ENCODE data around the gene CDK5RAP2. TPM values are rescaled to one million over a fixed set of nuclear protein-coding genes. Genes with fewer than 3 reads are reported as not detected.

Gene CDK5RAP2
- total RNA-seq, 1 experiment from 2014 or later: 50.0 TPM

DNA sequence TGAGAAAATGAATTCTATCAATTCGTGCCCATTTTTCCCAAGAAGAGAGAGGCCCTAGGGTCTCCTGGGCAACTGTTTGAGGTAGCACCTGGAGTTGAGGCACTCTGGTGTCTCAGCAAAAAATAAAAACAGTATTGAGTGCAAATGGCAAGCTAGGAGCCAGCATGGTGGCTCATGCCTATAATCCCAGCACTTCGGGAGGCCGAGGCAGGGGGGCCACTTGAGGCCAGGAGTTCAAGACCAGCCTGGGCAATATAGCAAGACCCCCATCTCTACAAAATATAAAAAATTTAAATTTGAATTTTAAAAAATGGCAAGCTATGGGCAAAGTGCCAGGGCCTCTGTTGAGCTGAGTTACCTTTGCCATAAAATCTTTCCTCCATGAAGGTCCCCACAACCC is 136.0 kb downstream of the CDK5RAP2 start:
- H3K4me3 Mint-ChIP-seq (ENCODE audit: unreplicated experiment): no peak overlapping the region
- H3K4me1 Mint-ChIP-seq (ENCODE audit: insufficient read depth, unreplicated experiment): peaks cover 6% of the 10 kb centered on the region
- TF ChIP-seq, protein P1, sequence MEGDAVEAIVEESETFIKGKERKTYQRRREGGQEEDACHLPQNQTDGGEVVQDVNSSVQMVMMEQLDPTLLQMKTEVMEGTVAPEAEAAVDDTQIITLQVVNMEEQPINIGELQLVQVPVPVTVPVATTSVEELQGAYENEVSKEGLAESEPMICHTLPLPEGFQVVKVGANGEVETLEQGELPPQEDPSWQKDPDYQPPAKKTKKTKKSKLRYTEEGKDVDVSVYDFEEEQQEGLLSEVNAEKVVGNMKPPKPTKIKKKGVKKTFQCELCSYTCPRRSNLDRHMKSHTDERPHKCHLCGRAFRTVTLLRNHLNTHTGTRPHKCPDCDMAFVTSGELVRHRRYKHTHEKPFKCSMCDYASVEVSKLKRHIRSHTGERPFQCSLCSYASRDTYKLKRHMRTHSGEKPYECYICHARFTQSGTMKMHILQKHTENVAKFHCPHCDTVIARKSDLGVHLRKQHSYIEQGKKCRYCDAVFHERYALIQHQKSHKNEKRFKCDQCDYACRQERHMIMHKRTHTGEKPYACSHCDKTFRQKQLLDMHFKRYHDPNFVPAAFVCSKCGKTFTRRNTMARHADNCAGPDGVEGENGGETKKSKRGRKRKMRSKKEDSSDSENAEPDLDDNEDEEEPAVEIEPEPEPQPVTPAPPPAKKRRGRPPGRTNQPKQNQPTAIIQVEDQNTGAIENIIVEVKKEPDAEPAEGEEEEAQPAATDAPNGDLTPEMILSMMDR (IDR thresholded peaks at IDR 0.05; ENCODE audit: unreplicated experiment): no peak
- H3K27ac Mint-ChIP-seq (ENCODE audit: low read depth, unreplicated experiment): no peak overlapping the region
- POLR2A ChIA-PET: interaction anchor here (0.6 to 0.8 kb wide), 2 partner anchors 11 to 14 kb away, joined by 3 read pairs; no protein-coding TSS in a partner anchor
- CTCF ChIA-PET: no interaction called here
- no peaks in the 10 kb centered on the region for H3K9me3 Mint-ChIP-seq (ENCODE audit: unreplicated experiment)
- peaks cover 37% of the 10 kb centered on the region for H3K36me3 Mint-ChIP-seq (ENCODE audit: insufficient read depth, unreplicated experiment)
- H3K27me3 Mint-ChIP-seq (ENCODE audit: insufficient read depth, unreplicated experiment): no peaks in the 10 kb centered on the region
- intact Hi-C loops (cut with micrococcal nuclease): no loop called here
- DNase-seq (ENCODE audit: unreplicated experiment): no peak
- BruUV-seq (replicated peaks): no TSS peak

DNA sequence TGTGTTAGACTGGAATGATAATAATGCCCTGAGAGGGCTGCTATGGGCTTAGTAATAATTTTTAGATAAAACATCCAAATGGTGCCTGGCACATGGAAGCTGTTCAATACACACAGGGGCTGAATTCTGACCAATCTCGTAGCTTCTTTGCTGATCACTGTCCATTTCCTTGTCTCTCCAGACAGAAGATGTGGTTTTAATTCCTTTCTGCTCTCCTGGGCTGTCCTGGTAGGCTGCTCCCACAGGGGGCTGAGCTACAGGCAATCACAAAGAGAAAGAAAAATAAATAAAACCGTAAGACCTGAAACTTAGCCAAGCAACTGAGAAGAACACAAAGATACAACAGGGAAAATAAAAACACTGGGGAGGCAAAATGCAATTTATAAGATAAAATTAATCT is 136.5 kb downstream of the CDK5RAP2 start:
- POLR2A ChIA-PET: interaction anchor here (0.8 kb wide), 1 partner anchor 15 kb away, joined by 3 read pairs; no protein-coding TSS in a partner anchor
- H3K36me3 Mint-ChIP-seq (ENCODE audit: insufficient read depth, unreplicated experiment): peaks cover 41% of the 10 kb centered on the region
- BruUV-seq (replicated peaks): no TSS peak
- H3K27me3 Mint-ChIP-seq (ENCODE audit: insufficient read depth, unreplicated experiment): no peaks in the 10 kb centered on the region
- CTCF ChIA-PET: no interaction called here
- no peak for DNase-seq (ENCODE audit: unreplicated experiment)
- H3K4me3 Mint-ChIP-seq (ENCODE audit: unreplicated experiment): no peak overlapping the region
- no peak overlapping the region for H3K27ac Mint-ChIP-seq (ENCODE audit: low read depth, unreplicated experiment)
- TF ChIP-seq, protein P1 (IDR thresholded peaks at IDR 0.05; ENCODE audit: unreplicated experiment): no peak
- no peaks in the 10 kb centered on the region for H3K9me3 Mint-ChIP-seq (ENCODE audit: unreplicated experiment)
- H3K4me1 Mint-ChIP-seq (ENCODE audit: insufficient read depth, unreplicated experiment): peaks cover 6% of the 10 kb centered on the region
- intact Hi-C loops (cut with micrococcal nuclease): no loop called here

DNA sequence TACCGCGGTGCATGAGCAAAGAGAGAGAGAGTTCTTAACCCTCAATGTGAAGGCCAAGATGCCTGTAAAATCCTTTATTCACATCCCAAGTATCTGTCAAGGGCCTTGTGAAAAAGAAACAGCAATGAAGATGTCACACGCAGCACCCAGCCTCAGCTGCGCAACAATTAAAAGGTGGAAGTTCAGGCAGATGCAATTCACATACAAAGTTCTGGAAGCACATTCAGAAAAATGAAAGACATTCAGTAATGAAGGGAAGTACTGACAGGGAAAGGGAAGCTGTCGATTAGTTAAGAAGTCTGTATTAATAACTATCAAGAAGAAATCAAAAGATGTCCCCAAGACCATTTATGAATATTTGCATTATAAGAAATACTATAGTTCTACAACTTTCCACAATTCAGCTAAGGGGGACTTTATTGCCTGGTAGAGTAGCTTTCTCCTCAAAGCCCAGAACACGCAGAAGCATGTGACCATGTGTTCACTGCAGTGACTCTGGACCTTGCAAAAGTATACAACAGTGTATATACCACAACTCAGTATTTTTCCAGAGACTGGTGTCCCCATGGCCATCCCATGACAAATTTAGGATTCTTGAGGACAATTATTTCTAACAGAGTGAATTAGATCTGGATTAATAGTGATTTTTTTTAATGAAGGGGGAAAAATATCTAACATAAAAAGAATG is 137.5 kb downstream of the CDK5RAP2 start:
- Mint-ChIP-seq H3K27ac (ENCODE audit: low read depth, unreplicated experiment) (no peak overlapping the region), H3K36me3 (ENCODE audit: insufficient read depth, unreplicated experiment) (peaks cover 50% of the 10 kb centered on the region), H3K27me3 (ENCODE audit: insufficient read depth, unreplicated experiment) (no peaks in the 10 kb centered on the region), H3K4me3 (ENCODE audit: unreplicated experiment) (no peak overlapping the region), H3K9me3 (ENCODE audit: unreplicated experiment) (no peaks in the 10 kb centered on the region), H3K4me1 (ENCODE audit: insufficient read depth, unreplicated experiment) (peaks cover 6% of the 10 kb centered on the region)
- CTCF ChIA-PET: interaction anchor here (0.6 kb wide), 1 partner anchor 1959 kb away, joined by 3 read pairs; no protein-coding TSS in a partner anchor
- DNase-seq (ENCODE audit: unreplicated experiment): no peak
- TF ChIP-seq, protein P1 (IDR thresholded peaks at IDR 0.05; ENCODE audit: unreplicated experiment): no peak
- intact Hi-C loops (cut with micrococcal nuclease): no loop called here
- BruUV-seq (replicated peaks): no TSS peak
- POLR2A ChIA-PET: no interaction called here

DNA sequence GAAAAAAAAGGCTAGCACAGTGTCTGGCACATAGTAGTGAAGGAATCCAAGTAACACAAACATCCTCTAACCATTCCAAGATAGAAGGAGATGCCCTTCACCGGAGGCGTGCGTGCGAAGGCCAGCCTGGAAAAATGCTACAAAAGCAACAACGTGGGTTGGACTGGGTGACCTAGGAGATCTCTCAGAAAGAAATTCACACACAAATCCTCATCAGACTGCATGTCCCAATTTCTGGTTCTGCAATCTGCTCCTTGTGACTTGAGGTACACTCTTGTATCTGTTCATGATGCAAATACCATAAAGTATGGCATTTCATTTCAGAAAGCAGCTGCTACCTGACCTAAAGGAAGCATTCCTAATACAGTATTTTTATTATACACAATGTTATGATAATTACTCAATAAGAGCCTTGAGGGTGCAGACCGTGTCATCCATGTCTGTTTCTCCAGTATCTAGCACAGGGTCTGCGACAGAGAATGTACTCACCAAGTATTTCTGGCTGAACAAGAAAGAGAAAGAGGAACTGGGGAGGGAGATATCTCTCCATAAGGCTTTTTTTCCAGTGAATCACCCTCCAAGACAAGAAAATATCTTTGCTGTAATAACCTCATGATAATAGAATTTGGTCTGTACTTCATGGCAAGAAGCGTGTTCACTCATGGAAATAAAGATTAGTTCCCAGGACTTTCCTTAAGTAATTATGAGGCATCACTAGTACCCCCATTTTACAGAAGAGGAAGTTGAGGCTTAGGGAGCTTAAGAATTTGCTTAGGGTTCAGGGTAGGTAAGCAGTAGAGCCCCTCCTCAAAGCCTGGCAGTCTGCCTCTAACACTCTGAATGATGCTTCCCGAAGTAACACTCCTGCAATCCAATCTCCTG is 138.3 kb downstream of the CDK5RAP2 start:
- Mint-ChIP-seq H3K27me3 (ENCODE audit: insufficient read depth, unreplicated experiment) (no peaks in the 10 kb centered on the region), H3K9me3 (ENCODE audit: unreplicated experiment) (no peaks in the 10 kb centered on the region), H3K4me3 (ENCODE audit: unreplicated experiment) (no peak overlapping the region), H3K27ac (ENCODE audit: low read depth, unreplicated experiment) (no peak overlapping the region), H3K36me3 (ENCODE audit: insufficient read depth, unreplicated experiment) (peaks cover 49% of the 10 kb centered on the region), H3K4me1 (ENCODE audit: insufficient read depth, unreplicated experiment) (peaks cover 4% of the 10 kb centered on the region)
- ChIA-PET CTCF (interaction anchor here (1.1 kb wide), 1 partner anchor 33 kb away, joined by 3 read pairs; no protein-coding TSS in a partner anchor), POLR2A (no interaction called here)
- TF ChIP-seq, protein P1 (IDR thresholded peaks at IDR 0.05; ENCODE audit: unreplicated experiment): no peak
- BruUV-seq (replicated peaks): no TSS peak
- intact Hi-C loops (cut with micrococcal nuclease): no loop called here
- DNase-seq (ENCODE audit: unreplicated experiment): no peak
